GM18868 (cell line): ENCODE data around the gene TRPM4.
"Not testable (repeated sequence)": the region's sequence is repeated elsewhere in the genome, so short reads cannot be mapped to it uniquely, and the experiment has no call there.

Experiments
- ATAC-seq: cut with Tn5 transposase; IDR thresholded peaks from one replicate; pipeline ENCODE4 v1.9.1; 2021; ENCODE audit warnings: mild to moderate bottlenecking, moderate library complexity; ENCODE audit not compliant: unreplicated experiment

Gene TRPM4

DNA sequence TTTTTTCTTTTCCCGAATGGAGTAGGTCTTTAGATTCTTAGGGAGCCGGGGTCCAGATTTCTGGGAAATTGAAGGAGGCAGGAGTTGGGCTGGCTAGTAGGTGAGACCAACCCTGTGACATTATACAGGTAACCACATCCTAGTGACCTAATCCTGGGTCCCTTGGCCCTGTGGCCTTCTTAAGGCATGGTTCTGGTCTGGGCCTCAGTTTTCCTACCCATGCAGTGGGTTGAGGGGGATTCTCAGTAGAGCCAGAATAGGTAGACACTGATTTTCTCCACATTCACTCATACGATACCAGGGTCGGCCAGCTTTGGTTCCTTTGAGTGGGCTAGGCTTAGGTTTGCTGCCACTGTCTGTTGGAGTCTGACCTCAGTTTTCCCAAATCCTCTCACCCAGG lies 31.0 kb upstream of the TRPM4 start:
- no peak for ATAC-seq

DNA sequence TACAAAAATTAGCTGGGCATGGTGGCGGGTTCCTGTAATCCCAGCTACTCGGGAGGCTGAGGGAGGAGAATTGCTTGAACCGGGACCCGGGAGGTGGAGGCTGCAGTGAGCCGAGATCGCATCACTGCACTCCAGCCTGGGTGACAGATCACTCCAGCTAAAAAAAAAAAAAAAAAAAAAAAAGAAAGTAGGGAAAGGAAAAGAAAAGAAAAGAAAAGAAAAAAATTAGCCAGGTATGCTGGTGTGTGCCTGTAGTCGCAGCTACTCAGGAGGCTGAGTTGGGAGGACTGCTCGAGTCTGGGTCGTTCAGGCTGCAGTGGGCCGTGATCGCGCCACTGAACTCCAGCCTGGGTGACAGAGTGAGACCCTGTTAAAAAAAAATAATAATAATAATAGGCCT lies 30.4 kb upstream of the TRPM4 start:
- ATAC-seq: not testable (repeated sequence)

DNA sequence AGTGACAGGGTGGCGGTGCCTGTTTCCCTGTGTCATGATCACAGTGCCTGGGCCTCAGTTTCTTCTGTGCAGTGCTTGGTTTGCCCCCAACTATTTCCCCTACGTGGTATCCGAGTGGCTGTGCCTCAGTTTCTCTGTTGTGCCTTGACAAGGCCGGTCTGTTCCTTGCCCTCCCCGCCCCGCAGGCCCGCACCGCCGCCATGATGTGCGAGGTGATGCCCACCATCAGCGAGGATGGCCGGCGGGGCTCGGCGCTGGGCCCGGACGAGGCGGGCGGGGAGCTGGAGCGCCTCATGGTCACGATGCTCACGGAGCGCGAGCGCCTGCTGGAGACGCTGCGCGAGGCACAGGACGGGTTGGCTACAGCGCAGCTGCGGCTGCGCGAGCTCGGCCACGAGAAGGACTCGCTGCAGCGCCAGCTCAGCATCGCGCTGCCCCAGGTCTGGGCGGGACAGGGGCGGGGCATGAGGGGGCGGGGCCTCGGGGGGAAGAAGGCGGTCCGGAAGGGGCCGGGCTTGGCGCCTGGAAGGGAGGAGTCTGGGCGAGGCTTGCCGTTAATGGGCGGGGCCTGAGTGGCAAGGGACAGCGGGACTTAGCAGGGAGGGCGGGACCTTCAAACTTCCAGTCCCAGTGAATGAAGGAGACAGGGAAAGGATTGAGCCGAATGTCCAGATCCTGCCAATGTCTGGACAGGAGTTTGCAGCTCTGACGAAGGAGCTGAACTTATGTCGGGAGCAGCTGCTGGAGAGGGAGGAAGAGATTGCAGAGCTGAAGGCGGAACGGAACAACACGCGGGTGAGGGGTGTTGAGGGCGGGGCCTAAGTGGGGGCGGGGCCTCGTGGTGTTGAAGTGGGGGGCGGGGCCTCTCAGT lies 29.7 kb upstream of the TRPM4 start:
- peak; percentile 61 for ATAC-seq

GRCh38 chr19:49128545-49129237 lies 28.9 kb upstream of the TRPM4 start:
- no peak for ATAC-seq

DNA sequence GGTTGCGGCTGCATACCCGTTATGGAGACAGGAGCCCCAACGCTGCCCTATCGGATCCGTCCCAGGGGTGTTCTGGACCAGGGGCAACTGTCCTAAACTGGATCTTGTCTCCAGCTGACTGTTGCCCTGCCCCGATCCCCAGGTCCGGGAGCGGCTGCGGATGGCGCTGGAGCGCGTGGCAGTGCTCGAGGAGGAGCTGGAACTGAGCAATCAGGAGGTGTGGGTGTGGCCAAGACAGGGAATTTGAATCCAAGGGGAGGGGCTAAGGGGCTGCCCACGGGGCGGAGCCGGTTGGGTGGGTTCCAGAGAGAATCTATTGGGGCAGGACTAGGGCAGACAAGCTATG lies 28.4 kb upstream of the TRPM4 start:
- ATAC-seq: no peak

- ATAC-seq: no peak
Observed at GRCh38 chr19:49130325-49130724, 27.3 kb upstream of the TRPM4 start.

DNA sequence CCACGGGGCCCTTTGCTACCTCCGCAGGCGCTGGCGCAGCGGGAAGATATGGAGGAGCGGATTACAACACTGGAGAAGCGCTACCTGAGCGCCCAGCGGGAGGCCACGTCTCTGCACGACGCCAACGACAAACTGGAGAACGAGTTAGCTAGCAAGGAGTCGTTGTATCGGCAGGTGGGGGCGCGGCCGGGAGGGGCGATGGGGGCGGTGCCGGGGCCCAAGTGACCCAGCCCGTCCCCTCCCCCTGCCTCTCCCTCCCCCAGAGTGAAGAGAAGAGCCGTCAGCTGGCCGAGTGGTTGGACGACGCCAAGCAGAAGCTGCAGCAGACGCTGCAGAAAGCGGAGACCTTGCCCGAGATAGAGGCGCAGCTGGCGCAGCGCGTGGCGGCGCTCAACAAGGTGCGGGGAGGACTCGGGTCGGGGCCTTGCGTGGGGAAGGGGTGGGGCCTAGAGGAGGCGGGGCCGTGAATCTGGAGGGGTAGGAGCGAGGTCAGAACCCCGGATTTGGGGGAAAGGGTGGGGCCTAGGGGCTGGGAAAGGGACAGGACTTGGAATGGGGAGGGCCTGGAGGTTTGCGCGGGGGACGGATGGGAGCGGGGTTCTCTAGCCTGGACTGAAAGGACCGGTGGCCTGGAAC lies 24.5 kb upstream of the TRPM4 start:
- ATAC-seq: no peak

DNA sequence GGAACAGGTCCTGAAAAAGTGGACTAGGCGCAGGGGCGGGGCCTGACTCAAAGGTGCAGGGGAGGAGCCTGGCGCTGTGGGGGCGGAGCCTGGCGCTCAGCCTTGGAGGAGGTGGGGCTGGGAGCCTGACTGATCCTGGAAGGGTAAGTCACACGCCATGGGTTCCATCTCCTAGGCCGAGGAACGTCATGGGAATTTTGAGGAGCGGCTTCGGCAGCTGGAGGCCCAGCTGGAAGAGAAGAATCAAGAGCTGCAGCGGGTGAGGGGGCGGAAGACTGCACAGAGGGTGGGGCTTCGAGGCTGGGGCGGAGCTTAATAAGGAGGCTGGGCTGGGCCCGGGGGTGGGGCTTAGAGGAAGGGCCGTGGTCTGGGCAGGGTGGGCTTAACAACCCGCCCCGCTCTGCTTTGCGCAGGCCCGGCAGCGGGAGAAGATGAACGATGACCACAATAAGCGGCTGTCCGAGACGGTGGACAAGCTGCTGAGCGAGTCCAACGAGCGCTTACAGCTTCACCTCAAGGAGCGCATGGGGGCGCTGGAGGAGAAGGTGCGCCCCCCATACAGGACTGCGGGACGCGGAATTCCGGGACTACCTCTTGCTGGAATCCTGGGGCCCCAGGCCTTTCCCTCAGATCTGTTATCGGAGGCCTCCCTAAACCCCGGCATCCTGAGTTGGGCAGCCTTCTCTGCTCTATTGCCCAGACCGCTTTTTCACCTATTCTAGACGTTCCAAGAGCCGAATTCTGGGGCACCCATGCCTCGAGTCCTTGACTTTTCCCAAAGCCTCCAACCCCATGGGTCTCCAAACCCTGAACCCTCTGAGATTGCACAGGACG lies 23.8 kb upstream of the TRPM4 start:
- no peak for ATAC-seq

DNA sequence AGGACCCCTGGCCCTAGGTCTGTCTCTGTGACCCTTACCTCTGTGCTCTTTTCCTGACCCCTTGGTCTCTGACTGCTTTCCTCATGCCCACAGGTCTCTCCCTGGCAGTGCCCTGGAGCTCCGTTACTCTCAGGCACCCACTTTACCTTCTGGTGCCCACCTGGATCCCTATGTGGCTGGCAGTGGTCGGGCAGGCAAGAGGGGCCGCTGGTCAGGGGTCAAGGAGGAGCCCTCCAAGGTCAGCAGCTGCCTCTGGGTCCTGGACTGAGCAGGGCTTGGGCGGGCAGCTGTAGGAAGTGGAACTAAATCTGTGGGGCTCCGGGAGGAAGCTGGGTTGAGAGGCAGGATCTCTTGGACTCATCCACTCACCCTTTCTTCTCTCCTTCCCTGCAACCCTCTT lies 21.9 kb upstream of the TRPM4 start:
- ATAC-seq: no peak

DNA sequence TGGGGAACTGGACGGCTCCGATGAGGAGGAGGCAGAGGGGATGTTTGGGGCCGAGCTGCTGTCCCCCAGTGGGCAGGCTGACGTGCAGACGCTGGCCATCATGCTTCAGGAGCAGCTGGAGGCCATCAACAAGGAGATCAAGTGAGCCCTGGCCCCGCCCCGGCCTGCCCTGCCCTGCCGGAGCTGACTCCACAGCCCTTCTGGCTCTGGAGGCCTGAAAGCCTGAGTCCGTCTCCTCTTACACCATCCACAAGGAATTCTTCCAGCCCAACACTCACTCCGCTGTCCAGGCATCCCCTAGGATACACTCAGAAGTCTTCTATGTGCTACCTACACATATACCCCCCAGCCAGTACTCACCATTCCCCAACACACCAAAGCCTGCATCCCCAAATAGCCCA lies 20.8 kb upstream of the TRPM4 start:
- no peak for ATAC-seq

- ATAC-seq: no peak
Observed at GRCh38 chr19:49140951-49141350, 16.6 kb upstream of the TRPM4 start.

DNA sequence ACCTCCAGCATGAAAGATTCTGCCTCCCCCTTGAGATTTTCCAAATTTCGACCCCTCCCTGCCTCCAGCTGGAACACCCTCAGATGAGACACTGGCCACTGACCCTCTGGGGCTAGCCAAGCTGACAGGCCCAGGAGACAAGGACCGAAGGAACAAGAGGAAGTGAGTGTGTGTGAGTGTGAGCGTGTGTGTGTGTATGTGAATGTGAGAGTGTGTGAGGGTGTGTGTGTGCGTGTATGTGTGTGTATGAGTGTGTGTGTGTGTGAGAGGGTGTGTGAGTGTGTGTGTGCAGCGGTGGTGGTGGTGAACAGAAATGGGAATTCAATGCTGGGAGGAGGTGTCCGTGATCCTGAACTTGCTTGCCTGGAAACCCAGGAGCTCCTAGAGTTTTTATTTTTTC lies 16.2 kb upstream of the TRPM4 start:
- ATAC-seq: no peak

- ATAC-seq: no peak
Observed at GRCh38 chr19:49142866-49143335, 14.7 kb upstream of the TRPM4 start.

- no peak for ATAC-seq
Observed at GRCh38 chr19:49145573-49146407, 11.8 kb upstream of the TRPM4 start.

DNA sequence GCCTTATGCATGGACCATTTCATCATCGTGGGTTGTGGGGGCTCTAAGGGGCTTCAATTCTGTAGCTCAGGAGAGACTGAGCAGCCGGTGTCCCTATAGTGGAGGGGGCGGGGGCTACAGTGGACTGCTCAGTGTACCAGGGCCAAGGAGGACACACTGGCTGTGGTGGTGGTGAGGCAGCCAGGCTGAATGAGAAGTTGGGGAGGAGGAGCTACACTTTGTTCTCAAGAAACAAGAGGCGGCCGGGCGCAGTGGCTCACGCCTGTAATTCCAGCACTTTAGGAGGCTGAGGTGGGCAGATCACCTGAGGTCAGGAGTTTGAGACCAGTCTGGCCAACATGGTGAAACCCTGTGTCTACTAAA lies 11.2 kb upstream of the TRPM4 start:
- ATAC-seq: not testable (repeated sequence)

- no peak for ATAC-seq
Observed at GRCh38 chr19:49148044-49148682, 9.4 kb upstream of the TRPM4 start.

DNA sequence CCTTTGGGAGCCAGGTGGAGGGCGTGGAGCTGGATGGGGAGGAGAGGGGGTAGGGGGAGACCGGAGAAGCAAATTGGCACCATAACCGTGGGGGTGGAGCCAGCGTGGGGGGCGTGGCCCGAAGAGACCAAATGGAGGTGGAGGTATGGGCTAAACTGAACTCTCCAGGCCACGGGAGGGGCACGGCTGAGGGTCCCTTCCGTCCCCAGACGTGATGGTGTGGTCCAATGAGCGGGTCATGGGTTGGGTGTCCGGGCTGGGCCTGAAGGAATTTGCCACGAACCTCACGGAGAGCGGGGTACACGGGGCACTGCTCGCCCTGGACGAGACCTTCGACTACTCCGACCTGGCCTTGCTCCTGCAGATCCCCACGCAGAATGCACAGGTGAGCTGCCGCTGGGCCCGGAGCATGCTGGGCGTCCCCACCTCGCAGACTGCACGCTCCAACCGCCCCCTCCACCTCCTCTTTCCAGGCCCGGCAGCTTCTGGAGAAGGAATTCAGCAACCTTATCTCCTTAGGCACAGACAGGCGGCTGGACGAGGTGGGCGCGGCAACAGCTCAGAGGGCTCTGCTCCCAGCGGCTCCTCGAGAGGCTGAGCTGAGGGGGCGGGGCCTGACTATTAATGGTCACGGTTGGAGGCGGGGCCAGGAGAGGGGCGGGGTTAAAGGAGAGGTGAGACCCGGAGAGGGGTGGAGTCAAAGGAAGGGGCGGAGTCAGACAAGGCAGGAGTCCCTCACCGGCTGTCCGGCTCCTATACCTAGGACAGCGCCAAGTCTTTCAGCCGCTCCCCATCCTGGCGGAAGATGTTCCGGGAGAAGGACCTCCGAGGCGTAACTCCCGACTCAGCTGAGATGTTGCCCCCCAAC lies 8.6 kb upstream of the TRPM4 start:
- ATAC-seq: no peak

GRCh38 chr19:49149652-49150105 lies 7.9 kb upstream of the TRPM4 start:
- no peak for ATAC-seq
